ENCODE measurements around the gene TMEM203.
A peak's percentile ranks its signal among the peaks of the same experiment; 100 is the strongest.
"Not testable (repeated sequence)": the region's sequence is repeated elsewhere in the genome, so short reads cannot be mapped to it uniquely, and the experiment has no call there.

The TMEM203 gene

GRCh38 chr9:137205126-137206069, at the start of gene TMEM203, which contains the start of gene NDOR1:
Gene TMEM203, minus strand, starts transcription at chr9:137205648. Its CDS starts 234 bp downstream, at chr9:137205414.
Gene NDOR1, plus strand, starts transcription at chr9:137205700. Its CDS starts 78 bp downstream, at chr9:137205778.
- peak; percentile 40 for DNase-seq

- DNase-seq = peak; percentile 85
These were observed 49.4 kb upstream of the TMEM203 start, which contains the start of gene NELFB for GRCh38 chr9:137254624-137255447. Gene NELFB, plus strand, starts transcription at chr9:137255327.

- DNase-seq = no peak
These were observed 48.5 kb upstream of the TMEM203 start for GRCh38 chr9:137253717-137254623.

- no peak for DNase-seq
These were observed 47.4 kb upstream of the TMEM203 start for GRCh38 chr9:137252555-137253506.

- DNase-seq = no peak
These were observed 46.2 kb upstream of the TMEM203 start for GRCh38 chr9:137251490-137252268.

- no peak for DNase-seq
These were observed 45.7 kb upstream of the TMEM203 start, which contains the start of gene STPG3 for GRCh38 chr9:137251194-137251461. Gene STPG3, plus strand, starts transcription at chr9:137251286. Its CDS starts 1 bp downstream, at chr9:137251287.

GRCh38 chr9:137250329-137251193, 45.1 kb upstream of the TMEM203 start:
- no peak for DNase-seq

GRCh38 chr9:137247916-137248175, 42.4 kb upstream of the TMEM203 start:
- no peak for DNase-seq

GRCh38 chr9:137247135-137247915, 41.9 kb upstream of the TMEM203 start:
- no peak for DNase-seq

- no peak for DNase-seq
These were observed 40.3 kb upstream of the TMEM203 start for GRCh38 chr9:137245450-137246421.

- DNase-seq = no peak
These were observed 39.3 kb upstream of the TMEM203 start for GRCh38 chr9:137244486-137245449.

GRCh38 chr9:137243626-137244485, 38.4 kb upstream of the TMEM203 start:
- DNase-seq = no peak

GRCh38 chr9:137243266-137243625, 37.8 kb upstream of the TMEM203 start:
- DNase-seq = not testable (repeated sequence)

GRCh38 chr9:137242269-137243203, 37.1 kb upstream of the TMEM203 start:
- no peak for DNase-seq

All from GOT3 (cell line).